Lung microvascular endothelial cell (primary cell): ENCODE data around the gene CCNI. TPM values are rescaled to one million over a fixed set of nuclear protein-coding genes. Genes with fewer than 3 reads are reported as not detected.
"Not testable (repeated sequence)": the region's sequence is repeated elsewhere in the genome, so short reads cannot be mapped to it uniquely, and the experiment has no call there.

Source experiments
- DNase-seq, 2 donors: peaks; one replicate each; pipeline versions ENCODE4 v3.0.0 to v3.0.0-alpha.2; 2010; ENCODE audit warnings: low read depth in 2 of 2
- total RNA-seq: library from RNA; depleted of rRNA; stranded (reverse); fragments of >200 nt; gene quantifications from 2 replicates; pipeline ENCODE4 v1.2.1, GENCODE V29; 2014

The CCNI gene
- total RNA-seq, 1 donor from 2014 or later = 80.6 TPM

DNA sequence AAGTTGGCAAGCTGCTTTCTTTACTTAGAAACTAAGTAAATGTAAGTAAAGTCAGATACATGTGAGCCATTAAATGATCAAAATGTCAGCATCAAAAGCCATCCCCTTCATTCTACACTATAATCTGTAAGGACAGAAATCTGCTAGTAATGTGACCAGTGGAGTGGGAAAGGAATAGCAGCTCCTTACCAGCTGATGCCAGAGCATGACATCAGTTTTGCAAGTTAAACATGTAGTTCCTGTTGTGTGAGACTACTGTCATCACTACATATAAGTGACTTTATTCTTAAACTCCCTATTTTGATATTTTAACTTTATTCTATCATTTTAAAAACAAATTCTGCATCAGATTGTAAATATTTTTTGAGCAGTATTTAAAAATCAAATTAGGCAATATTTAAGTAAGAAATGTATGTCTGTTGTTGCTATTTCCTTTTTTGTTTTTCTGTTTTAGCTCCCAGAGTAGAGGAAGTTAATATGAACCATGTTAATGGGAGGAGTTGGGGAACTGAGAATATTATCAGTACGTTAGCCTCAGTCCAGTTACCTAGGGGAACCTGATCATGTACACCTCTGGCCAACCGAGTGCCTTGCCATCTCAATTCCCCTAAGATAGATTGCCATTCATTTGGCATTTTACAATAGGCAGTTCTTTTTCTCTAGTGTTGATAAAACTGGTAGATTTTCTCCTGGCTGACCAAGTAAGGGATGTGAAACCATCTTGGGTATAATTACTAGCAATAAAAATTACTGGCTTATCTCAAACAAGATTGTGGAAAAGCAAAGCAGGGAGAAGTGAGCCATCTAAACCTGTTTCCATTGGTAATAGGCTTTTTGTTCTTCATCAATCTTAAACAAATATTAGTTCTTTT lies 34.7 kb downstream of the CCNI start:
- DNase-seq = peak; percentile 6 to 47

GRCh38 chr4:77040270-77040669 lies 35.5 kb downstream of the CCNI start:
- peak; percentile 5 to 53 for DNase-seq

DNA sequence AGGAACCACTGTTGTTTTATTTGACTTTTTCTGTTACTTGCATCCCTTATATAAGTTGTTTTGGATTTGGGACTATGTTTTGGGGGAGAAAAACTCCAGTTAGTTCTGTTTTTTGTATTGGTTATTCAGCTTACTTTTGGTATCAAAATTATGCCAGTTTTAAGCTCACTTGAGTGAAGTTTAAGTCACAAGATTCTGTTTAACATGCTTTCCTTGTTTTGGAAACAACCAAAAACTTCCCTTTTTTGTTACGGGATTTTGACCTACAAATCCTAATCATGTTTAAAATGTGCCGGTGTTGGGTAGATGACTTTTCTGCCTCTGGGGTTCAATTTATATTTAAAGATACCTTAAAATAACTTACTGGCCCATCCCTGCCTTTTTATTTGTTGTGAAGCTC lies 36.0 kb downstream of the CCNI start:
- DNase-seq = no peak

- DNase-seq = no peak
These were observed 38.1 kb downstream of the CCNI start for GRCh38 chr4:77037736-77038135.

- DNase-seq = not testable (repeated sequence)
These were observed 38.6 kb downstream of the CCNI start for GRCh38 chr4:77037168-77037567.

GRCh38 chr4:77036206-77036605 lies 39.6 kb downstream of the CCNI start:
- DNase-seq = no peak

GRCh38 chr4:77035153-77035552 lies 40.6 kb downstream of the CCNI start:
- no peak for DNase-seq

DNA sequence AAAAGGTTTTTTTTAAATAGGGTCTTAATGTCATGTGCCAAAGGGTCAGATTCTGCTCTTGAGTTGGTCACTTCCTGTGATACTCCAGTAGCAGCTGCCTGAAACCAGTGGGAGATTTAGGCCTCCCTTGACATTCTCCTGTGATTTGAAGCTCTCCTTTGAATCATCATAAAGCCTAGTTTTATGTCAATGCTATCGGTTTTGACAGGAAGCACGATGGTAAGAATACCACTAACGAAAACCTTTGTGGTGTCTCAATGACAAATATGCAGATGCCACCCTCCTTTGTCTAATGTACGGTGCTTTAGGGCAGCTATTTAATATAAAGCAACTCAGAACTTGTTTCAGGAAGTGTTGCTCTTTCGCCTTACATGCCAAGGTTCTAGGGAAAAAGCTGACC lies 44.2 kb downstream of the CCNI start:
- no peak for DNase-seq

- not testable (repeated sequence) for DNase-seq
These were observed 46.0 kb downstream of the CCNI start for GRCh38 chr4:77029757-77030156.

DNA sequence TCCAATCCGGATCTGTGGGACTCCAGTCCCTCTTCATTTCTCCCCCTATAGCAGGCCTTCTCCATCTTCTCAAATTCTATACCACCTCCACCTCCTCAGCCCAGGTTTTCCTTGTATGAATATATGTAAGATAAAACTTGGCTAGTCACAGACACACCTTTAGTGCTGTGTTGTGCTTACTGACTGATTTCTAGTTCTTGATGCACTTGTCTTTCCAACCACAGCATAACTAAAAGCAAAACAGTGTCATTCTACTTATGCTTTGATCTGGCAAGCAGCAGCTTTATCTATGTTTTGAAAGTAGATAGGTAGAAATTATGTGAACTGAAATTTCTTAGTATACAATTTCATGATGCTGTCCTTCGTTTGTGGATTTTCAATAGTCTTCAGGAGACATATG lies 47.5 kb downstream of the CCNI start:
- DNase-seq = no peak

DNA sequence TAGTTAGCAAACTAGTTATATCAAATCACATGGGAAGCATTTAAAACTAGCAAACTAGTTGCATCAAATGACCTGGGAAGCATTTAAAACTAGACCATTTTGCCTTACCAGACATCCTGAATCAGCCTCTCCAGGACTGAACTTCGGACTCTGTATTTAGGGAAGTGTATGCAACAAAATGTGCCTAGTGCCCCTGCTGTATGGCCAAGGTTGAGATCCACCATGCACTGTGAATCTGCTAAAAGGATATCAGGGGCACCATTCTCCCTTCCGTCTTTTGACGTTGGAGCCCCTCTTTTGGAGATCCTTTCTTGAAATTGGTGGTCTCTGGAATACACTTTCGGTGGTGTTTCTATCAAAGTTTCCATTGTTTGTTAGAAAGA lies 49.5 kb downstream of the CCNI start:
- no peak for DNase-seq

GRCh38 chr4:77025643-77026321 lies 50.0 kb downstream of the CCNI start:
- no peak for DNase-seq

DNA sequence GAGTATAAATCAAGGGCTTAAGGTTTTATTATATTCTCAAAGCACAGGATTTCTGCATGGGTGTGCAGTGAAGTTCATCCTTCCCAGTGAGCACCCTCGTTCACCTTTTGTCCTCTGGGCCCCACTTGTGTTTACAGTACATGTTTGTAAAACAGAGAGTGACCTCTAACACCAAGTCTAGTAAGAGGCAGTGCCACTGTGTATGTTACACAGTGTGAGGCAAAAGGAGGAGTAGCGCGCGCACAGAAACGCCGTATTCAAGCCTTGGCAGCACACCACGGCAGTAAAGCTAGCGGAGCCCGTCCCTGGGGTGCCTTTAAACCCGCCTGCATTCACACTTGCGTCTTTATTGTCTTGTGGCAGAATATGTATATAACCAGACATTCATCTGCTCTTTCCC lies 51.9 kb downstream of the CCNI start:
- DNase-seq = no peak

- DNase-seq = peak in 1 of 2 donors; percentile 80
These were observed 53.1 kb downstream of the CCNI start for GRCh38 chr4:77022560-77023179.

DNA sequence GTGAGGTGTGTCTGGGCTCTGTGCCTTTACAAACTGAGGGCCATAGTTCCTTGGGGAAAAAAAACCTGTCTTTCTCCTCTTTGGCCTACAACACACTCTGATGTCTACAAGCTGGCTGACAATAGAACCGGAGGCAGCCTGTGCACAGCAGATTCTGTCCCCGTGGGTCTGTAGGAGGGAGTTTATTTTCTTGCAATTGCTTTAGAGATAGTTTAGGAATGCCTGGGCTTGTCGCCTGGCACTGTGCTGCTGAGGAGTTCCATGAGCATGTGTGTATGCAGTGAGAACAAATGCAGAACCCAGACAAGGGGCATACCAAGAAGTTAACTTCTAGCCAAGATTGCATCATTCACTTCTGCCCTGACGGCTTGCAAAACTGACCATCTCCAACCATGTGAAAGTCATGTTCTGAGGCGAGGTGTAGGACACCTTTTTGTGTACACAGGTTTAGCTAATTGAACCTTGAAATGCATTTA lies 54.1 kb downstream of the CCNI start:
- DNase-seq = no peak

DNA sequence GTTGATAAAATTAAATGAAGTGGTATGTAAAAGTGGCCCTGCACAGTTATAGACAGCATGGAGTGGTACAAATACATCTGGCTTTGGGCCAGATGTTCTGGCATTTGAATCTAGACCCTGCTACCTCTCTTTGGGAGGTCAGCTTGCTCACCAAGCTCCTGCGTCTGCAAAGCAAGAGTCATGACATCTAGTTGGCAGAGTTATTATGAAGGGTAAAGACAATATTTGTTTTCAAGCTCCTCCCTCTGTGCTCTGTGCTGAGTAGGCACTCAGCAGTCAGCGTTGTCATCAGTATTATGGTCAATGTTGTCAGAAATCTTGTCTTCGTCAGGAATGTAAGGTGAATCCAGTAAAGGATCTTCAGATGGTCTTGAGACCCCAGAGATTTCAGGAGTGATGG lies 55.8 kb downstream of the CCNI start:
- no peak for DNase-seq

GRCh38 chr4:77015390-77015789 lies 60.4 kb downstream of the CCNI start:
- DNase-seq = peak in 1 of 2 donors; percentile 53

DNA sequence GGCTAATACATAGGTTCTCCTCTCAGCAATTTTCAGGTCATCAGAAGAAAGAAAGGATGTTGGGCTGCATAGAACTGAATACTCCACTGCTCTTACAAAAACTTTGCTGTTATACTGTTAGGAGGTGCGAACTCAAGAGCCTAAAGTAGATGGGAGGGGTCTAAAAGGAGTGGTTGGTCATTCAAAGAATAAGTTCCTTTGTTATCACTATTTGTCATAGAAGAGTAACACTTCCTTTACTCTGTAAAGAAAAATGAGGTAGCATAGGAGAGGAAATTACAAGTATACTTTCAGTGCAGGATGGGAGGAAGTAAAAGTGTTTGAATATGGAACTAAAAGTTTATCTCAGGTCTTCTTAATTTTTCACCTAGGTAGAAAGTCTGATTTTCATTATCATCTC lies 61.5 kb downstream of the CCNI start:
- DNase-seq = peak in 1 of 2 donors; percentile 57

DNA sequence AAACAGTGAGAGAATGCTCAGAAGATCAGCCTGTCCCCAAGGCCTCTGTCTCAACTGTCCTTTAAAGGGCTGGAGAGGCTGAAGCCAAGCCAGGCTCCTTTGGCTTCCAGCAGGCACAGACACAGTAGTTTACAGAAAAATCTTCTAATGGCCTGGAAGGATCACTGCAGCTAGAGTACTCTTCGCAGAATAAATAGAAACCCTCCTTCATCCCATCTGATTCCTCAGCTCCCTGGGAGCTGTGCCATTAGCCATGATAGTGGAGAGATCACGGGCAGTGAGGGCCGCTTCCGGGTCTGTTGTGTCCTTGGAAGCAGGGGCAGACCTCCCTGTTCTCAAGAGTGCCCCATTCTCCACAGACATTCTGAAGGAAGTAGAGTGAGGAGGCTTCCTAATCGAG lies 63.1 kb downstream of the CCNI start:
- DNase-seq = no peak

- DNase-seq = peak; percentile 66 to 87
These were observed 64.9 kb downstream of the CCNI start for GRCh38 chr4:77010841-77011354.

DNA sequence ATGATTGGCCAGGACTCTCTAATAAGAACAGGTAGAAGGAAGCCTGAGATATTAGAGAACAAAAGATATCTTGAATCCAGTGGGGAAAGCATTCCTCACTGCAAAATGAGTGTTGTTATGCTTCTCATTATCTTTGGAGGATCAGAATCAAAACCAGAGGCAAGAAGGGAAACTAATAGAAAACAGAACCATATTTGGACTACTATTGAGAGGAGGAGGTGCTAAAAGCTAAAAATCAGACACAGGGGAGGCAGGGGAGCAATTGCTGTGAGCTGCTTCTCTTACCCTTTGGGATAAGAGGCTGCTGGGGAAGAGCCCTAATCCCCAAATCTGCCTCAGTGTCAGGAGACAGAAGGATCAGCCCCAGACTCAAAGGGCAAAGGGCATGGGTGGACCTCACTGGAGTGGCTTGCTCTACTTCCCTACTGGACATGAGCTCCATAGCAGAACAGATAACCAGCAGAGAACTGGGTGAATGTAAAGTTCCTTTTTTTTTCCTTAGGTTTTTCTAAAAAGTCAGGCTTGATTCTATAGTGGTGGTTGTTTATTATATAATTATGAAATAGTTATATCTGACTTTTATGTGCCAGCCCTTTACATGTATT lies 66.2 kb downstream of the CCNI start:
- no peak for DNase-seq
